Measurements from ENCODE around the gene DNAI2.

Gene DNAI2, protein sequence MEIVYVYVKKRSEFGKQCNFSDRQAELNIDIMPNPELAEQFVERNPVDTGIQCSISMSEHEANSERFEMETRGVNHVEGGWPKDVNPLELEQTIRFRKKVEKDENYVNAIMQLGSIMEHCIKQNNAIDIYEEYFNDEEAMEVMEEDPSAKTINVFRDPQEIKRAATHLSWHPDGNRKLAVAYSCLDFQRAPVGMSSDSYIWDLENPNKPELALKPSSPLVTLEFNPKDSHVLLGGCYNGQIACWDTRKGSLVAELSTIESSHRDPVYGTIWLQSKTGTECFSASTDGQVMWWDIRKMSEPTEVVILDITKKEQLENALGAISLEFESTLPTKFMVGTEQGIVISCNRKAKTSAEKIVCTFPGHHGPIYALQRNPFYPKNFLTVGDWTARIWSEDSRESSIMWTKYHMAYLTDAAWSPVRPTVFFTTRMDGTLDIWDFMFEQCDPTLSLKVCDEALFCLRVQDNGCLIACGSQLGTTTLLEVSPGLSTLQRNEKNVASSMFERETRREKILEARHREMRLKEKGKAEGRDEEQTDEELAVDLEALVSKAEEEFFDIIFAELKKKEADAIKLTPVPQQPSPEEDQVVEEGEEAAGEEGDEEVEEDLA

DNA sequence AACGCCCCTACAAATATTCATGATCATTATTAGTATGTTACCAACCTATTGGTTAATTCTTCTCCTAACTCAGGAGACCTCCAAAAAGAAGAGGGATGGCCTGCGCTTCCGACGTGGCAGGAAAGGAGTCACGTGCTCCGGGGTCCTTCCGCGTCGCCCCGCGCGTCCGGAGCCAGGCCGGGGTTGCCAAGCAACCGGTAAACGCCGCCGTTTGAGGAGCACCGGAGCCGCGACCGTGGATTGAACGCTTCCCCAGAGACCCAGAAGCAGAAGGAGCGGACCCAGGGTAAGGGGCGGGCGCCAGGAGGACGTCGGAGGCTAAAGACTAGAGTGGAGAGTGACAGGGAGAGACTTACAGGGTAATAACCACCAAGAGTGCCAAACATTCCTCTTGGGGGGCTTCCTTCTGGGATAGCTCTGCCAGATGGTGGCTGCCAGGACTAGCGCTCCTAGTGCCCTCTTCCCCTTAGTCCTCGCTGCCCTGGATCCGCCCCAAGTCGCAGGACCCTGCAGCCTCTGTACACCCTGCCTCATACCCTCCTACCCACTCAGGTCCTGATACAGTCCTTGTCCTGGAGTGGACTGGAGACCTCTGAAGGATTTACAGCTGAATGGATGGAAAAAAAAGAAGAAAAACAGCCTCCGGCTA is at the start of gene DNAI2:
DNAI2 (plus strand) TSS at position 175 of the 649 bp plus-strand sequence. CDS start 7,584 bp downstream, outside the sequence.
- Histone ChIP-seq H3K9me3 (ENCODE audit: control insufficient read depth, insufficient read depth, low read depth, low read length) (no peaks in the 10 kb centered on the region), H3K36me3 (ENCODE audit: control insufficient read depth in 2 of 2, insufficient read depth in 1 of 2, low read length in 2 of 2) (no peaks in the 10 kb centered on the region), H3K4me1 (ENCODE audit: control insufficient read depth, insufficient read depth, low read length) (no peaks in the 10 kb centered on the region), H3K27ac (ENCODE audit: extremely low read depth, low read depth, low read length) (no peak within 1 kb of the TSS), H3K4me3 (ENCODE audit: low read depth, low read length) (no peak within 1 kb of the TSS)
- ChIA-PET CTCF (interaction anchor here (0.7 to 4.0 kb wide), 3 partner anchors 9 to 256 kb away, joined by 3 to 15 read pairs (median 4); no protein-coding TSS in a partner anchor), POLR2A (no interaction called here)
- TF ChIP-seq ZNF2 (tag by site-specific recombination; IDR thresholded peaks at IDR 0.05): no peak
- no peak for TF ChIP-seq ZNF19 (tag by site-specific recombination; IDR thresholded peaks at IDR 0.05; ENCODE audit: low read depth)
- no peak for TF ChIP-seq ZNF112 (tag by site-specific recombination; IDR thresholded peaks at IDR 0.05)
- TF ChIP-seq ZNF621 (tag by site-specific recombination; IDR thresholded peaks at IDR 0.05): no peak
- no peak for TF ChIP-seq ZNF354C (tag by site-specific recombination; IDR thresholded peaks at IDR 0.05; ENCODE audit: borderline replicate concordance, low read depth)
- TF ChIP-seq ZNF514 (tag by site-specific recombination; IDR thresholded peaks at IDR 0.05): no peak
- TF ChIP-seq, protein P1, sequence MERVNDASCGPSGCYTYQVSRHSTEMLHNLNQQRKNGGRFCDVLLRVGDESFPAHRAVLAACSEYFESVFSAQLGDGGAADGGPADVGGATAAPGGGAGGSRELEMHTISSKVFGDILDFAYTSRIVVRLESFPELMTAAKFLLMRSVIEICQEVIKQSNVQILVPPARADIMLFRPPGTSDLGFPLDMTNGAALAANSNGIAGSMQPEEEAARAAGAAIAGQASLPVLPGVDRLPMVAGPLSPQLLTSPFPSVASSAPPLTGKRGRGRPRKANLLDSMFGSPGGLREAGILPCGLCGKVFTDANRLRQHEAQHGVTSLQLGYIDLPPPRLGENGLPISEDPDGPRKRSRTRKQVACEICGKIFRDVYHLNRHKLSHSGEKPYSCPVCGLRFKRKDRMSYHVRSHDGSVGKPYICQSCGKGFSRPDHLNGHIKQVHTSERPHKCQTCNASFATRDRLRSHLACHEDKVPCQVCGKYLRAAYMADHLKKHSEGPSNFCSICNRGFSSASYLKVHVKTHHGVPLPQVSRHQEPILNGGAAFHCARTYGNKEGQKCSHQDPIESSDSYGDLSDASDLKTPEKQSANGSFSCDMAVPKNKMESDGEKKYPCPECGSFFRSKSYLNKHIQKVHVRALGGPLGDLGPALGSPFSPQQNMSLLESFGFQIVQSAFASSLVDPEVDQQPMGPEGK (tag by site-specific recombination; IDR thresholded peaks at IDR 0.05): no peak
- TF ChIP-seq ZNF114 (tag by site-specific recombination; IDR thresholded peaks at IDR 0.05): no peak
- TF ChIP-seq, protein P2, sequence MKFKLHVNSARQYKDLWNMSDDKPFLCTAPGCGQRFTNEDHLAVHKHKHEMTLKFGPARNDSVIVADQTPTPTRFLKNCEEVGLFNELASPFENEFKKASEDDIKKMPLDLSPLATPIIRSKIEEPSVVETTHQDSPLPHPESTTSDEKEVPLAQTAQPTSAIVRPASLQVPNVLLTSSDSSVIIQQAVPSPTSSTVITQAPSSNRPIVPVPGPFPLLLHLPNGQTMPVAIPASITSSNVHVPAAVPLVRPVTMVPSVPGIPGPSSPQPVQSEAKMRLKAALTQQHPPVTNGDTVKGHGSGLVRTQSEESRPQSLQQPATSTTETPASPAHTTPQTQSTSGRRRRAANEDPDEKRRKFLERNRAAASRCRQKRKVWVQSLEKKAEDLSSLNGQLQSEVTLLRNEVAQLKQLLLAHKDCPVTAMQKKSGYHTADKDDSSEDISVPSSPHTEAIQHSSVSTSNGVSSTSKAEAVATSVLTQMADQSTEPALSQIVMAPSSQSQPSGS (tag by site-specific recombination; IDR thresholded peaks at IDR 0.05; ENCODE audit: low read depth): no peak
- TF ChIP-seq, protein P3, sequence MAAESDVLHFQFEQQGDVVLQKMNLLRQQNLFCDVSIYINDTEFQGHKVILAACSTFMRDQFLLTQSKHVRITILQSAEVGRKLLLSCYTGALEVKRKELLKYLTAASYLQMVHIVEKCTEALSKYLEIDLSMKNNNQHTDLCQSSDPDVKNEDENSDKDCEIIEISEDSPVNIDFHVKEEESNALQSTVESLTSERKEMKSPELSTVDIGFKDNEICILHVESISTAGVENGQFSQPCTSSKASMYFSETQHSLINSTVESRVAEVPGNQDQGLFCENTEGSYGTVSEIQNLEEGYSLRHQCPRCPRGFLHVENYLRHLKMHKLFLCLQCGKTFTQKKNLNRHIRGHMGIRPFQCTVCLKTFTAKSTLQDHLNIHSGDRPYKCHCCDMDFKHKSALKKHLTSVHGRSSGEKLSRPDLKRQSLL (tag by site-specific recombination; IDR thresholded peaks at IDR 0.05): no peak
- TF ChIP-seq ZNF202 (tag by site-specific recombination; IDR thresholded peaks at IDR 0.05; ENCODE audit: borderline replicate concordance): no peak
- TF ChIP-seq ZNF555 (tag by site-specific recombination; conservative IDR thresholded peaks at IDR 0.05): no peak
- no peak for TF ChIP-seq ZBTB21 (tag by site-specific recombination; IDR thresholded peaks at IDR 0.05)
- TF ChIP-seq ZNF658 (tag by site-specific recombination; IDR thresholded peaks at IDR 0.05): no peak
- TF ChIP-seq ZNF341 (tag by site-specific recombination; IDR thresholded peaks at IDR 0.05; ENCODE audit: low read depth): no peak
- TF ChIP-seq ZNF76 (tag by site-specific recombination; IDR thresholded peaks at IDR 0.05; ENCODE audit: borderline replicate concordance, low read depth): no peak
- TF ChIP-seq, protein P4, sequence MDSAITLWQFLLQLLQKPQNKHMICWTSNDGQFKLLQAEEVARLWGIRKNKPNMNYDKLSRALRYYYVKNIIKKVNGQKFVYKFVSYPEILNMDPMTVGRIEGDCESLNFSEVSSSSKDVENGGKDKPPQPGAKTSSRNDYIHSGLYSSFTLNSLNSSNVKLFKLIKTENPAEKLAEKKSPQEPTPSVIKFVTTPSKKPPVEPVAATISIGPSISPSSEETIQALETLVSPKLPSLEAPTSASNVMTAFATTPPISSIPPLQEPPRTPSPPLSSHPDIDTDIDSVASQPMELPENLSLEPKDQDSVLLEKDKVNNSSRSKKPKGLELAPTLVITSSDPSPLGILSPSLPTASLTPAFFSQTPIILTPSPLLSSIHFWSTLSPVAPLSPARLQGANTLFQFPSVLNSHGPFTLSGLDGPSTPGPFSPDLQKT (IDR thresholded peaks at IDR 0.05; ENCODE audit: borderline replicate concordance, low read depth, low read length): no peak
- TF ChIP-seq PRDM2 (tag by site-specific recombination; IDR thresholded peaks at IDR 0.05; ENCODE audit: borderline replicate concordance): no peak
